GM18858 (cell line): ENCODE measurements around the gene MB21D2.

ENCODE experiments used
- ATAC-seq: cut with Tn5 transposase; IDR thresholded peaks from one replicate; pipeline ENCODE4 v1.9.1; 2021; ENCODE audit not compliant: unreplicated experiment

MB21D2 gene

GRCh38 chr3:192894676-192895075, 23.0 kb downstream of the MB21D2 start:
- no peak for ATAC-seq

GRCh38 chr3:192892981-192893700, 24.5 kb downstream of the MB21D2 start:
- ATAC-seq: peak; percentile 94

- no peak for ATAC-seq
Measured at GRCh38 chr3:192890347-192891335, 27.0 kb downstream of the MB21D2 start.

GRCh38 chr3:192889679-192890078, 28.0 kb downstream of the MB21D2 start:
- ATAC-seq: no peak

GRCh38 chr3:192888190-192888589, 29.5 kb downstream of the MB21D2 start:
- no peak for ATAC-seq

GRCh38 chr3:192887701-192888100, 30.0 kb downstream of the MB21D2 start:
- no peak for ATAC-seq

GRCh38 chr3:192887047-192887446, 30.6 kb downstream of the MB21D2 start:
- no peak for ATAC-seq

- ATAC-seq: no peak
Measured at GRCh38 chr3:192884777-192885773, 32.6 kb downstream of the MB21D2 start.

GRCh38 chr3:192883512-192883911, 34.1 kb downstream of the MB21D2 start:
- no peak for ATAC-seq

GRCh38 chr3:192881159-192881786, 36.4 kb downstream of the MB21D2 start:
- no peak for ATAC-seq

- ATAC-seq: no peak
Measured at GRCh38 chr3:192880313-192880712, 37.3 kb downstream of the MB21D2 start.

GRCh38 chr3:192879346-192880031, 38.2 kb downstream of the MB21D2 start:
- no peak for ATAC-seq

GRCh38 chr3:192875971-192876565, 41.6 kb downstream of the MB21D2 start:
- no peak for ATAC-seq

- no peak for ATAC-seq
Measured at GRCh38 chr3:192870822-192871221, 46.8 kb downstream of the MB21D2 start.

GRCh38 chr3:192869131-192870031, 48.3 kb downstream of the MB21D2 start:
- no peak for ATAC-seq

- no peak for ATAC-seq
Measured at GRCh38 chr3:192867645-192868044, 50.0 kb downstream of the MB21D2 start.

GRCh38 chr3:192866804-192867203, 50.9 kb downstream of the MB21D2 start:
- no peak for ATAC-seq

- peak; percentile 74 for ATAC-seq
Measured at GRCh38 chr3:192864941-192865340, 52.7 kb downstream of the MB21D2 start.
